GM08714 (cell line): ENCODE results near the gene KCNQ2.

Source experiments
- H3K4me3 ChIP-seq: fragments of 200-500 bp; sonication (Bioruptor generic); 2 replicates; pipeline ENCODE4 v1.5.1; 2014; ENCODE audit warnings: mild to moderate bottlenecking, low read length, inconsistent platforms
- ZNF274 ChIP-seq: IDR thresholded peaks from 2 replicates; pipeline ENCODE4 v1.6.1; 2012; ENCODE audit warnings: mild to moderate bottlenecking, low read depth, low read length

Gene KCNQ2

DNA sequence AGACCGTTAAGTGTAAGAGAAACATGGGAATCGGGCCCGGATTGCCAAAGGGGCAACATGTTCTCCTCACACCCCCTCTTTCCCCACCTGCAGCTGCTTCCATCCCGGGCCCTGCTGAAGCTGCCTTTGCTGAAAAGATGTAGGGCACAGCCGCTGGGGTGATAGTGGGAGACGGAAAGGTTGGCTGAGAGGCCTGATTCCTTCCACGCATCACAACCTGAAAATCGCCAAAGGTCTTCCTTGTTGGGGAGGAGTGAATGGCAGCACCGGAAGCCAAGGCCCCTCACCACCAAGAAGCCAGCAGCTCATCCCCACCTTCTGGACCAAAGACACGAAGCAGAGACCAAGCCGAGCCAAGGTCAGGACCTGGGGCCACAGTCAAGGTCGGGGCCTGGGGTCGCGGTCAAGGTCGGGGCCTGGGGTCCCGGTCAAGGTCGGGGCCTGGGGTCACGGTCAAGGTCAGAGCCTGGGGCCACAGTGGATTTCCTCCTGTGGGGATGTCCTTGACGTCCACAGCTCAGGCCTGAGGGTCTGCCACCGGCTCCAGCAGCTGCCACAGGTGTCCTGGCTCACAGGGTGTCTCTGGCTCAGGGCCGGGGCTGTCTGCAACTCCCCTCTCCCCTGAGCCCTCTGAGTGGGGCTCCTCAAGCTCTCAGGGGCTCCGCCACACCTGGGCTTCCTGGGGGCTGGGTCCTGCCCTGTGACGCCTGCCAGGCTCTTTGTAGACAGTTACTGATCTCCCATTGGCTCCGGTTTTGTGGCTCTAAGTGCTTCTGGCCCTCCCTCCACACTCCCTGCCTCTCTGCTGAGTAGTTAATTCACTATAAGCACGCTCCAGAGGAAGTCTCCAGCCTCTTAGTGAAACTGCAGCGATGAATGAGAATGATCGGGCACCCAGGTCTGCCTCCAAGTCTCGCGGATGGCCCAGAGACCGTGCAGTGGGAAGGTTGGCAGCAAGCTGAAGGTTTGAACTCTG lies 105.8 kb downstream of the KCNQ2 start:
- H3K4me3 ChIP-seq: no peak overlapping the region
- TF ChIP-seq ZNF274: no peak

DNA sequence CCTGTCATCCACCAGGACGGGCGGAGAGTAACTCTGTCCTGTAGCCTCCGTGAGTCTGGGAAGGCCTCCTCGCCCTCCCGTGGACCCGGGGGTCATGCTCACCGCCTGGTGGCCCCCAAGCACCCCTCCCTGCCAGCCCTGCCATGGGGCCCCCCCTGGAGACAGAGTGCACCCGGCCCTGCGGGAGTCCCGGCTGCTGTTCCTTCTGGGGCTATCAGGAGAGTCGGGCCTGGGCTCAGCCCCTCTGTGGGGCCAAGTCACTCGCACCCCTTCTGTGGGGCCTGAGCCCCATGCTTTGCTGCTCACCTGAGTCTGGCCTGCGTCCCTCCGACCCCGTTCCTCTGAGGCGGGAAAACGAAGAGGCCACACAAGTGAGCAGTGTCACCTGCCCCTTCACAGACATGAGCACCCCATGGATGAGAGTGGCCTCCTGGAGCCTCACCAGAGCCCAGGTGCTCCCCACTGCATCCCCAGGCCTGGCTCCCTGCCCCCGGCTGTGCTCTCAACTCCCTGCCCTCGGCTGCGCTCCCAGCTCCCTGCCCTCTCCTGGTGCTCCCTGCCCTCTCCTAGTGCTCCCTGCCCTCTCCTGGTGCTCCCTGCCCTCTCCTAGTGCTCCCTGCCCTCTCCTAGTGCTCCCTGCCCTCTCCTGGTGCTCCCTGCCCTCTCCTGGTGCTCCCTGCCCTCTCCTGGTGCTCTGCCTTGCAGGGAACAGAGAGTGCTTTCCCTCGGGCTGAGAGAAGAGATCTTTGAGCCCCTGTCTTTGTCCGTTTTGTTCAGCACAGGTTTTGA lies 106.7 kb downstream of the KCNQ2 start:
- TF ChIP-seq ZNF274: no peak
- no peak overlapping the region for H3K4me3 ChIP-seq

DNA sequence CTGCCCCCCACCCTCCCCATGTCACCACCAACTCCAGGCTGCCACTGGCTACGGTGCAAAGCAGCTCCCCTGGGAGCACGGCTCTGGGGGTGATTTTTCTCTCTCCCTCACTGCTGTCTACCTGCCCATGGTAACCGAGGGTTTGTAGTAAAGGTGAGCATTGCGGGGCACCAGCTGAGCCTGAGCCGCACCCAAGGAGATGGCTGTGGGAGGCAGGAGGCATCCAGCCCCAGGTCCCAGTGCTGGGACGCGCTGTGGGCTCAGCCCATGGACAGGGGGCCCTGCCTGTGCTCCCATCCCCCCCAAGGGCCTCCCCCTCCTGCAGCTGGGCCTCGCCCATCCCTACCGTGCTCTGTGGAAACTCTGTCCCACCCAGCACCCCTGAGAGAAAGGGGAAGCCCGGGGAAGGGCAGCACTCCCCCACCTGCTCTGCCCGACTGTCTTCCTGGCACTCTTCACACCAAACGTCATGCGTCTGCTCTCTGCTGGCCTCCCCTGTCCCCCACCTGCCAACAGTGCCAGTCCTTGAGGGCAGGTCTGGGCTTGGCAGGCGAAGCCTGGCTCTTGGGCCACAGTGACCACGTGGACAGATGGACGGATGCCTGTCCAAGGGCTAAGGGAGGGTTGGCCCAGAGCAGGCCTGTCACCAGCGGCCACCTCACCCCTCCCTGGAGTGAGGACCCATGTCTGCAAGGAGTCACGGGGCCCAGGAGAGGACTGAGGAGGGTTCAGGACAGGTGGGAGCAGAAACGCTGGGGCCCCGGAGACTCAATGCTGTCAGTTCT lies 107.5 kb downstream of the KCNQ2 start:
- no peak overlapping the region for H3K4me3 ChIP-seq
- no peak for TF ChIP-seq ZNF274

DNA sequence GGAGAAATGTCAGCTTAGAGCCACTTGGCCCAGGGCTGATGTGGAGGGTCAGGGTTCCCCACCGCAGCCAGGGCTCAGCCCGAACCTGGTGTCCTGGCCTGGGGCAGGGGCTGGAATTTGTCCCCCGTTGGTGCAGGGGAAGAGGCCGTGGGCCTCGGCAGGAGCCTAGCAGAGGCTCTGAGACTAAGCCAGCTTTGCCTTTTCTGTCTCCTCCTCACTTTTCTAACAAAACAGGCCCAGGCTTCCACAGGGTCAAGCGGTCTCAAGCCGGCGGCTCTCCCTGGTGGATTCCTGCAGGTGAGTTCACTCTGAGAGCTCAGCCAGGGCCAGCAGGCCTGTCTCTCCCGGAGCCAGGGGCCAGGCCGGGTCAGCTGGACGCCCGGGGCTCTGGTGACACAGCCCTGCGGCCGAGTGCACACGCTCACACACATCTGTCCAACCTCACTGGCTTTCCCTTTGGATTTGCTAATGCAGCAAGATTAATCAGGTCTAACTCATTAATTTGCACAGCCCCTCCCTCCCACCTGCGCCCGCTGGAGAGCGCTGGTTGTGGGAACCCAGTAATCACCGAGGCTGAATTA lies 108.4 kb downstream of the KCNQ2 start:
- H3K4me3 ChIP-seq: no peak overlapping the region
- no peak for TF ChIP-seq ZNF274

DNA sequence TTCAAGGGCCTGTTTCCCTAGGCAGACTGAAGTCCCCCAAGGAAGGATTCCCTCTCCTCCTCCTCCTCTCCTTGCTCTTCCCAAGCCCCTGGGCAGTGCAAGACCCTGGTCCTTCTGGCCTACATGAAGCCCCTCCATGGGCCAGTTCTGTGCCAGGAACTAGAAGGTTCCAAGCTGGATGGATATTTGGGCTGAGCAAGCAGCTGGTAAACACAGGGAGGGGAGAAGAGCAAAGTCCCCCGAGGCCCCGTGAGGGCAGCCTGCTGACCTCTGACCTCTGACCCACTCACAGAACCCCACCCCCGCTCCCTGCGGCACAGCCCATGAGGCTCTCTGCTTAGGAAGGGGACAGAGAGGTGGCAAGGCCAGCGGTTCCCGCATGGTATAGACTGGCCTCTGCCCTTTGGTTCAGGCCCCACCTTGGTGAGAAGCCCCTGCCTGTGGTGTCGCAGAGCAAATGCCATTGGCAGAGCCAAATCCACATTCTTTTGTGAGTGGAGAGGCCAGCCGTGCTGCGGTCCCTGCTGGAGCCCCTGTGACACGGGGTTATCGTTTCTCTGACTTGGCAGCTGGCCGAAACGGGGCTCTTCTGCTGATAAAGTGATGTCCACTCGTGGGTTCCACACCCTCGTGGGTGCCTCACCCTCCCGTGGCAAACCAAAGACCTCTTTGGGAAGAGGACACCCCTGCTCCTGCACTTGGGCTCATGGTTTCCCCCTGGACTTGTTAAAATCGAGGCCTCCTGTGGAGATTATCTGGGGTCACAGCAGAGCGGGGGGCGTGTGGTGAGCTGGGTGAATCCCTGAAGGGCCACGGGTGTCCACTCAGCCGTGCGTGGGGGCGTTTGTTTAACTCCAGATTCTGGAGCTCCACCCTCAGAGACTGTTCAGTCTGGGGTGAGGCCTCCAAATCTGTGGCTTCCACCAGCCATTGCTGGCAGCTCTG lies 109.2 kb downstream of the KCNQ2 start:
- H3K4me3 ChIP-seq: no peak overlapping the region
- no peak for TF ChIP-seq ZNF274

DNA sequence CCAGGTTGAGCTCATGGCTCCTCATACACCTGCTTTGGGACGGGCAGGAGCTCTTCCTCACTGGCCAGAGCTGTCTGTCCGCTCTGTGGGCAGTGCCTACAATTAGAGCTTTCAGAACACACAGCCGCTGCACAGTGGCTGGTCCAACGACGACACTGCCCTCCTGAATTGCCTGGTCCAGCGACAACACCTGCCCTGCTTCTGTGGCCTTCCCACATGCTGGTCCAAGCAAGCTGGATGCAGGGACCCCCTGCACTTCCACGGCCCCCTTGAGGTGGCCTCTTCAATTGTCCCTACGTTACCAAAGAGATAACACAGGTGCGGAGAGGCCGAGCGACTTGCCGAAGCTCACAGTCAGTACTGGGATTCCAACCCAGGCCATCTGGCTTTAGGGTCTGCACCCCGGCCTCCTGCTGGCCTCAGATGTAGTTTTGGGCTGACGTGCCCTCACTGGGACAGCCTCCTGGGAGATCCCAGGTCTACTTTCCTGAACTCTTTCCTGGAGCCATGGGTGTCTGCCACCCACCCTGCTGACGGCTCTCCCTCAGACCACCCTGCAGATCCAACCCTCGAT lies 109.9 kb downstream of the KCNQ2 start:
- no peak for TF ChIP-seq ZNF274
- no peak overlapping the region for H3K4me3 ChIP-seq

DNA sequence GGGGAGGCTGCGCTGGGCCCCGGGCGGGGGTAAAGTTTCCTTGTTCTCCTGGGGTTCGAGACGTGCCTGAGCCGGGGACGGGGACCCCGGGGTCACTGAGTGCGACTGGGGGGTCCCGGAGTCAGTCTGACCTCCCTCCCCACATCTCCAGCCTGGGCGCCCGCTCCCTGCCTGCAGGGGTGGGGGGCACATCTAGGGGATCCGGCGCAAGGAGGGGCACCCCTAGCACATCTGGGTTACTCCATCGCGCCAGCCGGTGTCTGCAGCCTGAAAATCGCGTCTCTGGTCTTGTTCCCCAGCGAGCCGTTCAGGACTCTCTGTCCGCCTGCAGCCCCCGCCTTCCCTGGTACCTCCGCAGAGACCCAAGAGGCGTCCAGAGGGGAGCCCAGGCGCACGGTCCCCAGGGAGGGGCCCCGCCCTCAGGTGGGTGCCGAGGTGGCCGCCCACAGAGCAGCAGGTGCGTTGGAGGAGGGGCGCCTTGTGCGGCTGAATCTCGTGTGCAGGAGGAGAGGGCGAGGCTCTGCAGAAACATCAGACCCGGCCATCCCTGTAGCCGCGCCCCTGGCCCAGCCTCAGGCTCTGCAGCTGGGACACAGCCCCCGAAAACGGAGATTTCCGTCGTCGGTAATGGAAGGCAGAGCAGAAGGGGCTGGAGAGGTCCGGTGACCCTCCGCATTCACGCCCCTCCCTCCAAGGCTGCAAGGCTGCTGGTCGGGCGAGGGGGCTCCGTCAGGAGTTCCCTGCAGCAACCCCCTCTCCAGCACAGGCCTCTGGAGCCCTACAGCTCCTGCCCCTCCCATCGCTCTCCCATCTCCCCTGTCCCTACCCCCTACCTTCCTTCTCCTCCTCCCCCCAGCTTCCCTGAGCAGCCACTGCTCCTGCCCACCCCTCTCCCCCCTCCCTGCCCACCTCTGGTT lies 110.7 kb downstream of the KCNQ2 start:
- H3K4me3 ChIP-seq: no peak overlapping the region
- no peak for TF ChIP-seq ZNF274

DNA sequence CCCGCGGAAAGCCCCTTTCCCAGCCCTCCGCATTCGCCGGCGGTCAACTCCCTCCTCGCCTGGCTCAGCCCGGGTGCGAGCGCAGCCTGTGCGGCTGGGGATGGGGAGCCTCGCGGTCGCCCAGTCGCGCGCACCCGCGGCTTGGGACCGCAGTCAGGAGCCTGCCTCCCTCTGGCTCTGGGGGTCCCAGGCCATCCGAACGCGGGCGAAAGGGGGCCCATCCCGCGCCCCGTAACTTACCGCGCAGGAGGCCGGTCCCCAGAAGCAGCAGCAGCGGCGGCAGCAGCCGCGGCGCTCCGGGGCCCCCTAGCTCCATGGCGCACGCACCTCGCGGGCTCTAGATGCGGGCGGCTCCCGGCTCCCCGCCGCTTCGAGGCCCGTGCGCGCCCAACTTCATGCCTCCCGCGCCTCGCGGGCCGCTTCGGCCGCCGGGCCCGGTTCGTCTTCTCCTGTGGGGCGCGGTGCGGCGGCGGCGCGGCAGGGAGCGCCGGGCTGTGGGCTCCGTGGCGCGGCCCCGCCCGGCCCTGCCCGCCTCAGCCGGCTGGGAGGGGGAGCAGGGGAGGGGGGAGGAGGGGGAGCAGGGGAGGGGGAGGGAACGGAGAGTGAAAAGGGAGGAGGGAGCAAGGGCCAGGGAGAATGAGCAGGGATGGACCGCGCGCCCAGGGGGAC lies 111.5 kb downstream of the KCNQ2 start, which contains the start of gene CHRNA4:
CHRNA4 (minus strand) TSS at position 500 of the 669 bp plus-strand sequence; CDS start at position 316, 184 bp downstream.
- no peak within 1 kb of the TSS for H3K4me3 ChIP-seq
- no peak for TF ChIP-seq ZNF274

DNA sequence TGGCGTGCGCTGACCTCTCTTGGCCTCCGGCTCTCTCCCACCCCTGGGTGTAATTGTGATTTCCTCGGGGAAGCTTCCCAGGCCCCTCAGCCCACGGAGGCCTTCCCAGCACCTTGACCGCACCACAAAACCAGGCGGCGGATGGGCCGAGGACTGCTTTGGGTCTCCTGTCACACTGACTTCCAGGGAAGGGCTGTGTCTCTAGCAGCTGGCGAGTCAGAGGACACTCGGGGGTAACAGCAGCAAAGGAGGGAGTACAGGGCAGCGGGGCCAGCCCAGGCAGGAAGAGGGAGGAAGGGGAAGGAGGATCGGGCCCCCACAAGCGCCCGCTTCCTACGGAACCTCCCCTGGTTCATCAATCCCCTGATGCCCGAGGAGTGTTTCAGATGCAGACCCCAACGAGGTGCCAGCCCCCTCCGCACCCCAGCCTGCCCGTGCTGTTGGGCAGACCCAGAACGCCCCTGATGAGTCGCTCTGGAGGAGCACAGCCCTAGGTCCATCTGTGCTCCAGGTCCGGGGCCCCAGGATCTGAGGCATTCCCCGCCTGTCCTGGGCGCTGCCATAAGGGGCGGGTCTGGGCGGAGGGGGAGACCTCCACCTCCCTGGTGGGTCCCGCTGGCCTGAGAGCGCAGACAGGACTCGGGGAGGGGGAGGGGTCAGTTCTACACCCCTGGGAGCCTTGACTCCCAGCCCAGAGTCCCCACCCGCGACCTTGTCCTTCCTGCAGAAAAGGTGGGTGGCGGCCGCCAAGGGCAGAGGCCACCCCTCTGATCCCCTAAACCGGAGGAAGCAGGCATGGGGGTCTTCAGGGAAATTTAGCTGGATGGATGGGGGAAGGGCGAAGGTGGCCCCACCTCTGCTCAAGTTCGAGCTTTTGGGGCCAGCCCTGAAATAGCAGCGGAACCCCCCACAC lies 112.3 kb downstream of the KCNQ2 start:
- H3K4me3 ChIP-seq: no peak overlapping the region
- TF ChIP-seq ZNF274: no peak
